H9 (cell line): Measurements from ENCODE around the gene TPGS2. TPM values are rescaled to one million over a fixed set of nuclear protein-coding genes. Genes with fewer than 3 reads are reported as not detected.

Experiments used
- DNase-seq: peaks from one replicate; pipeline ENCODE4 v3.0.0-alpha.2; 2017
- H2AFZ ChIP-seq: one replicate; pipeline ENCODE4 v1.6.1; 2013; ENCODE audit warnings: mild to moderate bottlenecking, low read length, control low read depth, moderate library complexity
- H2AK5ac ChIP-seq: 2 replicates; pipeline ENCODE4 v1.6.1; 2013; ENCODE audit warnings: low read length, control low read depth, mixed read lengths; ENCODE audit not compliant: insufficient read length
- H2BK120ac ChIP-seq: one replicate; pipeline ENCODE4 v1.6.1; 2013; ENCODE audit warnings: low read depth, mild to moderate bottlenecking, low read length, control low read depth, inconsistent platforms; ENCODE audit not compliant: poor library complexity, severe bottlenecking
- H2BK12ac ChIP-seq: 2 replicates; pipeline ENCODE4 v1.6.1; 2013; ENCODE audit warnings: low read length, control low read depth, mixed read lengths, low read depth; ENCODE audit not compliant: insufficient read length
- H2BK15ac ChIP-seq: 2 replicates; pipeline ENCODE4 v1.6.1; 2013; ENCODE audit warnings: low read depth, low read length, control low read depth
- H2BK20ac ChIP-seq: one replicate; pipeline ENCODE4 v1.6.1; 2013; ENCODE audit warnings: low read depth, mild to moderate bottlenecking, low read length, control low read depth, inconsistent platforms; ENCODE audit not compliant: poor library complexity, severe bottlenecking
- H2BK5ac ChIP-seq: 2 replicates; pipeline ENCODE4 v1.6.1; 2013; ENCODE audit warnings: low read length, control low read depth, mixed read lengths; ENCODE audit not compliant: insufficient read length
- H3K14ac ChIP-seq: 2 replicates; pipeline ENCODE4 v1.6.1; 2013; ENCODE audit warnings: low read length, control low read depth; ENCODE audit not compliant: insufficient read depth
- H3K18ac ChIP-seq: 2 replicates; pipeline ENCODE4 v1.6.1; 2013; ENCODE audit warnings: low read depth, mild to moderate bottlenecking, mixed read lengths, low read length, control low read depth; ENCODE audit not compliant: insufficient read length
- H3K23ac ChIP-seq: 2 replicates; pipeline ENCODE4 v1.6.1; 2013; ENCODE audit warnings: low read length, control low read depth, mixed read lengths, low read depth; ENCODE audit not compliant: insufficient read length
- H3K23me2 ChIP-seq: 2 replicates; pipeline ENCODE4 v1.6.1; 2013; ENCODE audit warnings: low read depth, mild to moderate bottlenecking, mixed read lengths, low read length, control low read depth; ENCODE audit not compliant: insufficient read length, poor library complexity, severe bottlenecking
- H3K27ac ChIP-seq: 2 replicates; pipeline ENCODE4 v1.5.1; 2013; ENCODE audit warnings: low read length, control low read depth, mixed read lengths, low read depth; ENCODE audit not compliant: insufficient read length
- H3K27me3 ChIP-seq: 2 replicates; pipeline ENCODE4 v1.6.1; 2013; ENCODE audit warnings: low read length, control low read depth, inconsistent platforms; ENCODE audit not compliant: insufficient read depth
- H3K4ac ChIP-seq: 2 replicates; pipeline ENCODE4 v1.6.1; 2013; ENCODE audit warnings: low read depth, mild to moderate bottlenecking, control low read depth, inconsistent platforms, low read length, moderate library complexity
- H3K4me1 ChIP-seq: 2 replicates; pipeline ENCODE4 v1.6.1; 2013; ENCODE audit warnings: low read length, control low read depth, inconsistent platforms; ENCODE audit not compliant: insufficient read depth
- H3K4me2 ChIP-seq: 2 replicates; pipeline ENCODE4 v1.6.1; 2013; ENCODE audit warnings: low read length, control low read depth, mixed read lengths; ENCODE audit not compliant: insufficient read length, insufficient read depth
- H3K56ac ChIP-seq: 2 replicates; pipeline ENCODE4 v1.6.1; 2013; ENCODE audit warnings: low read depth, mild to moderate bottlenecking, mixed read lengths, low read length, control low read depth; ENCODE audit not compliant: insufficient read length
- H3K79me1 ChIP-seq: 2 replicates; pipeline ENCODE4 v1.6.1; 2013; ENCODE audit warnings: low read depth, mild to moderate bottlenecking, moderate library complexity, low read length, control low read depth, inconsistent platforms; ENCODE audit not compliant: insufficient read depth, poor library complexity, severe bottlenecking
- H3K79me2 ChIP-seq: 2 replicates; pipeline ENCODE4 v1.6.1; 2013; ENCODE audit warnings: low read length, control low read depth, inconsistent platforms; ENCODE audit not compliant: insufficient read depth
- H3K9ac ChIP-seq: 2 replicates; pipeline ENCODE4 v1.6.1; 2013; ENCODE audit warnings: low read length, control low read depth, mixed read lengths; ENCODE audit not compliant: insufficient read length; ENCODE audit errors: extremely low read depth
- H3K9me3 ChIP-seq: one replicate; pipeline ENCODE4 v1.6.1; 2013; ENCODE audit warnings: low read depth, low read length, inconsistent platforms; ENCODE audit not compliant: control insufficient read depth
- H3T11ph ChIP-seq: one replicate; pipeline ENCODE4 v1.6.1; 2013; ENCODE audit warnings: mild to moderate bottlenecking, low read length, control low read depth, inconsistent platforms
- H4K20me1 ChIP-seq: one replicate; pipeline ENCODE4 v1.6.1; 2013; ENCODE audit not compliant: control insufficient read depth, insufficient read length, insufficient read depth
- H4K5ac ChIP-seq: 2 replicates; pipeline ENCODE4 v1.6.1; 2013; ENCODE audit warnings: low read depth, mild to moderate bottlenecking, mixed read lengths, low read length, control low read depth; ENCODE audit not compliant: insufficient read length
- H4K8ac ChIP-seq: replicated peaks from 2 replicates; pipeline ENCODE4 v1.6.1; 2013; ENCODE audit warnings: low read length, control low read depth, mixed read lengths, low read depth; ENCODE audit not compliant: insufficient read length
- H4K91ac ChIP-seq: 2 replicates; pipeline ENCODE4 v1.6.1; 2013; ENCODE audit warnings: low read depth, mild to moderate bottlenecking, moderate library complexity, mixed read lengths, low read length, control low read depth; ENCODE audit not compliant: insufficient read length
- H3K27ac Mint-ChIP-seq, 3 experiments: 2 replicates in 2 of 3; 3 replicates in 1 of 3; pipeline ENCODE4 v1.8.0; 2020 to 2021; ENCODE audit warnings: mixed read lengths in 3 of 3, mild to moderate bottlenecking in 1 of 3, moderate library complexity in 1 of 3
- H3K27me3 Mint-ChIP-seq: 2 replicates; pipeline ENCODE4 v1.8.0; 2021; ENCODE audit warnings: low read depth, mild to moderate bottlenecking, moderate library complexity, mixed read lengths
- H3K36me3 Mint-ChIP-seq, 3 experiments: 2 replicates in 2 of 3; 3 replicates in 1 of 3; pipeline ENCODE4 v1.8.0; 2020 to 2021; ENCODE audit warnings: low read depth in 3 of 3, mixed read lengths in 3 of 3; ENCODE audit not compliant: insufficient read depth in 1 of 3
- H3K4me1 Mint-ChIP-seq, 2 experiments: 2 replicates each; pipeline ENCODE4 v1.8.0; 2020; ENCODE audit warnings: mixed read lengths in 2 of 2
- H3K4me3 Mint-ChIP-seq, 2 experiments: 2 replicates in 1 of 2; 3 replicates in 1 of 2; pipeline ENCODE4 v1.8.0; 2020 to 2021; ENCODE audit warnings: mild to moderate bottlenecking in 2 of 2, mixed read lengths in 2 of 2, moderate library complexity in 1 of 2
- H3K9me3 Mint-ChIP-seq, 2 experiments: 2 replicates in 1 of 2; 3 replicates in 1 of 2; pipeline ENCODE4 v1.8.0; 2020; ENCODE audit warnings: mild to moderate bottlenecking in 2 of 2, mixed read lengths in 2 of 2, moderate library complexity in 1 of 2
- total RNA-seq: library from RNA; stranded (reverse); gene quantifications from 2 replicates; pipeline ENCODE4 v1.2.1, GENCODE V29; 2021
- TF ChIP-seq, protein P1 (sequence below): fragments of 200-600 bp; sonication (generic); conservative IDR thresholded peaks from 3 replicates; pipeline ENCODE4 v1.8.0; 2021; ENCODE audit warnings: antibody characterized with exemption, mild to moderate bottlenecking

The TPGS2 gene
- total RNA-seq, 1 experiment from 2014 or later: 147 TPM

DNA sequence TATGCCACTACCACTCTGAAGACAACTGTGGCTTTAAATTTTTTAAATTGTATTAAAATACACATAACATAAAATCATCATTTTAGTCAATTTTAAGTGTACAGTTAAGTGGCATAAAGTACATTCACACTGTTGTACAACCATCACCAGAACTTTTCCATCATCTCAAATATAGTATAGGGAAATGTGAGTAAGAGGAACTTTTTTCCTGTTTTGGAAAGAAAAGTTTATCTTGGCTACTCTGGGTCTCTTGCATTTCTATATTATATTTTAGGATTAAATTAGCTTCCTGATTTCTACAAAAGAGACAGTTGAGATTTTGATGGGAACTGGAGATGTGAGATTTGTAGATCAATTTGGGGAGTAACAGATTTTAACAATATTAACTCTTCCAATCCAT lies 3.3 kb downstream of the TPGS2 start:
- Histone ChIP-seq H4K8ac (no peak overlapping the region), H3K4me1 (no peaks in the 10 kb centered on the region), H3K14ac (no peak overlapping the region), H2BK15ac (no peak overlapping the region), H3K27ac (no peak overlapping the region), H2AFZ (no peak overlapping the region), H2AK5ac (no peak overlapping the region), H3K27me3 (no peaks in the 10 kb centered on the region; the same call in 1 of the 2 replicates), H2BK5ac (no peak overlapping the region), H4K91ac (no peak overlapping the region), H3K9ac (no peak overlapping the region), H3K23me2 (no peaks in the 10 kb centered on the region), H4K5ac (no peak overlapping the region), H3K18ac (no peak overlapping the region), H3K23ac (no peak overlapping the region), H2BK12ac (no peak overlapping the region), H2BK120ac (no peak overlapping the region), H3K79me1 (peaks cover 6% of the 10 kb centered on the region), H3K4ac (no peak overlapping the region), H3K56ac (no peak overlapping the region), H2BK20ac (no peak overlapping the region), H3K79me2 (no peaks in the 10 kb centered on the region), H4K20me1 (no peaks in the 10 kb centered on the region), H3K4me2 (no peak overlapping the region), H3T11ph (no peak overlapping the region), H3K9me3 (no peaks in the 10 kb centered on the region)
- TF ChIP-seq, protein P1, sequence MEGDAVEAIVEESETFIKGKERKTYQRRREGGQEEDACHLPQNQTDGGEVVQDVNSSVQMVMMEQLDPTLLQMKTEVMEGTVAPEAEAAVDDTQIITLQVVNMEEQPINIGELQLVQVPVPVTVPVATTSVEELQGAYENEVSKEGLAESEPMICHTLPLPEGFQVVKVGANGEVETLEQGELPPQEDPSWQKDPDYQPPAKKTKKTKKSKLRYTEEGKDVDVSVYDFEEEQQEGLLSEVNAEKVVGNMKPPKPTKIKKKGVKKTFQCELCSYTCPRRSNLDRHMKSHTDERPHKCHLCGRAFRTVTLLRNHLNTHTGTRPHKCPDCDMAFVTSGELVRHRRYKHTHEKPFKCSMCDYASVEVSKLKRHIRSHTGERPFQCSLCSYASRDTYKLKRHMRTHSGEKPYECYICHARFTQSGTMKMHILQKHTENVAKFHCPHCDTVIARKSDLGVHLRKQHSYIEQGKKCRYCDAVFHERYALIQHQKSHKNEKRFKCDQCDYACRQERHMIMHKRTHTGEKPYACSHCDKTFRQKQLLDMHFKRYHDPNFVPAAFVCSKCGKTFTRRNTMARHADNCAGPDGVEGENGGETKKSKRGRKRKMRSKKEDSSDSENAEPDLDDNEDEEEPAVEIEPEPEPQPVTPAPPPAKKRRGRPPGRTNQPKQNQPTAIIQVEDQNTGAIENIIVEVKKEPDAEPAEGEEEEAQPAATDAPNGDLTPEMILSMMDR: no peak
- Mint-ChIP-seq H3K9me3 (no peaks in the 10 kb centered on the region), H3K4me1 (peaks cover 18 to 20% of the 10 kb centered on the region in 2 experiments), H3K27ac (no peak overlapping the region), H3K4me3 (no peak overlapping the region), H3K36me3 (peaks cover 16 to 36% (median 20%) of the 10 kb centered on the region in 3 experiments), H3K27me3 (no peaks in the 10 kb centered on the region)
- DNase-seq: no peak
